HCEC 1CT (cell line): Measurements from ENCODE around the gene KLF4.
"Not testable (repeated sequence)": the region's sequence is repeated elsewhere in the genome, so short reads cannot be mapped to it uniquely, and the experiment has no call there.

ENCODE experiments used
- DNase-seq: peaks from one replicate; pipeline ENCODE4 v3.0.0-alpha.2; 2017

Gene KLF4

GRCh38 chr9:107489687-107490605 lies at the start of gene KLF4:
Gene KLF4, minus strand, starts transcription at chr9:107489769. Its CDS starts 597 bp downstream, at chr9:107489172.
- peak; percentile 96 for DNase-seq

- DNase-seq: no peak
These were observed 46.9 kb upstream of the KLF4 start for GRCh38 chr9:107536462-107536861.

- no peak for DNase-seq
These were observed 45.0 kb upstream of the KLF4 start for GRCh38 chr9:107534510-107535078.

GRCh38 chr9:107530679-107531078 lies 41.1 kb upstream of the KLF4 start:
- DNase-seq: no peak

- no peak for DNase-seq
These were observed 39.1 kb upstream of the KLF4 start for GRCh38 chr9:107528686-107529085.

GRCh38 chr9:107523539-107523938 lies 34.0 kb upstream of the KLF4 start:
- no peak for DNase-seq

- DNase-seq: no peak
These were observed 30.6 kb upstream of the KLF4 start for GRCh38 chr9:107520186-107520585.

- no peak for DNase-seq
These were observed 28.7 kb upstream of the KLF4 start for GRCh38 chr9:107518037-107518807.

- no peak for DNase-seq
These were observed 24.0 kb upstream of the KLF4 start for GRCh38 chr9:107513464-107514100.

- DNase-seq: peak; percentile 75
These were observed 15.3 kb upstream of the KLF4 start for GRCh38 chr9:107504585-107505455.

GRCh38 chr9:107502464-107502863 lies 12.9 kb upstream of the KLF4 start:
- no peak for DNase-seq

- peak; percentile 65 for DNase-seq
These were observed 11.0 kb upstream of the KLF4 start for GRCh38 chr9:107500421-107501200.

GRCh38 chr9:107496976-107497375 lies 7.4 kb upstream of the KLF4 start:
- DNase-seq: no peak

GRCh38 chr9:107492381-107492970 lies 2.9 kb upstream of the KLF4 start:
- no peak for DNase-seq

- no peak for DNase-seq
These were observed 1.8 kb upstream of the KLF4 start for GRCh38 chr9:107491081-107492053.

GRCh38 chr9:107490606-107490970 lies 1.0 kb upstream of the KLF4 start:
- DNase-seq: not testable (repeated sequence)

GRCh38 chr9:107489144-107489673 lies 360 bp downstream of the KLF4 start:
- no peak for DNase-seq

- DNase-seq: peak; percentile 15
These were observed 1.0 kb downstream of the KLF4 start for GRCh38 chr9:107488375-107489143.
